HepG2 (cell line): ENCODE data around the gene RAD9A. TPM values are rescaled to one million over a fixed set of nuclear protein-coding genes. Genes with fewer than 3 reads are reported as not detected.

Source experiments
- CTCF ChIP-seq: sonication (generic); formaldehyde crosslinking; IDR thresholded peaks from 2 replicates; pipeline ENCODE4 v1.5.0; 2020; ENCODE audit warnings: mild to moderate bottlenecking, missing genetic modification reagents, moderate library complexity
- ELF3 ChIP-seq: IDR thresholded peaks from 2 replicates; pipeline ENCODE4 v1.6.1; 2016; ENCODE audit warnings: missing genetic modification reagents, missing compliant biosample characterization
- HES4 ChIP-seq: sonication (generic); formaldehyde crosslinking; IDR thresholded peaks from 2 replicates; pipeline ENCODE4 v1.9.0; 2021; ENCODE audit warnings: mild to moderate bottlenecking, missing genetic modification reagents, borderline replicate concordance
- HOXA5 ChIP-seq: sonication (generic); formaldehyde crosslinking; IDR thresholded peaks from 2 replicates; pipeline ENCODE4 v1.4.0; 2020; ENCODE audit warnings: missing genetic modification reagents
- IRF2 ChIP-seq: IDR thresholded peaks from 2 replicates; pipeline ENCODE4 v1.6.1; 2018; ENCODE audit warnings: missing genetic modification reagents, missing compliant biosample characterization
- KAT8 ChIP-seq: IDR thresholded peaks from 2 replicates; pipeline ENCODE4 v1.6.1; 2016; ENCODE audit warnings: missing genetic modification reagents, missing compliant biosample characterization
- KLF12 ChIP-seq: sonication (generic); formaldehyde crosslinking; IDR thresholded peaks from 2 replicates; pipeline ENCODE4 v1.4.0; 2020; ENCODE audit warnings: missing genetic modification reagents, borderline replicate concordance
- LCORL ChIP-seq, 2 experiments: fragments of 450-650 bp in 1 of 2; sonication (generic) in 1 of 2; formaldehyde crosslinking in 1 of 2; IDR thresholded peaks; 2 replicates each; pipeline versions ENCODE4 v1.5.0 to v1.6.1; 2017 to 2020; ENCODE audit warnings: antibody characterized with exemption in 1 of 2, missing genetic modification reagents in 1 of 2
- NRL ChIP-seq: sonication (generic); formaldehyde crosslinking; IDR thresholded peaks from 2 replicates; pipeline ENCODE4 v1.5.0; 2020; ENCODE audit warnings: missing genetic modification reagents, mild to moderate bottlenecking, moderate library complexity, borderline replicate concordance
- POLR2AphosphoS5 ChIP-seq: IDR thresholded peaks from 2 replicates; pipeline ENCODE4 v1.6.1; 2012; ENCODE audit warnings: low read depth, low read length
- RAD21 ChIP-seq: fragments of 450-650 bp; formaldehyde crosslinking; IDR thresholded peaks from 2 replicates; pipeline ENCODE4 v1.5.0; 2020; ENCODE audit warnings: mild to moderate bottlenecking
- SAFB2 ChIP-seq: sonication (generic); formaldehyde crosslinking; IDR thresholded peaks from 2 replicates; pipeline ENCODE4 v1.5.1; 2020; ENCODE audit warnings: missing genetic modification reagents, low read depth, mild to moderate bottlenecking, borderline replicate concordance
- SPEN ChIP-seq: sonication (generic); formaldehyde crosslinking; IDR thresholded peaks from 2 replicates; pipeline ENCODE4 v1.5.1; 2020; ENCODE audit warnings: low read depth, mild to moderate bottlenecking, missing genetic modification reagents
- SRSF1 ChIP-seq: fragments of 200-400 bp; formaldehyde crosslinking; optimal IDR thresholded peaks from 2 replicates; pipeline ENCODE3; 2017; ENCODE audit warnings: mild to moderate bottlenecking, low read depth, low read length, moderate library complexity
- STAG1 ChIP-seq: sonication (generic); formaldehyde crosslinking; IDR thresholded peaks from 2 replicates; pipeline ENCODE4 v1.4.0; 2020; ENCODE audit warnings: missing genetic modification reagents
- ZFYVE20 ChIP-seq: sonication (generic); formaldehyde crosslinking; IDR thresholded peaks from 2 replicates; pipeline ENCODE4 v1.8.0; 2023; ENCODE audit warnings: low read depth, mild to moderate bottlenecking, moderate library complexity, missing genetic modification reagents, borderline replicate concordance
- ZGPAT ChIP-seq: IDR thresholded peaks from 2 replicates; pipeline ENCODE4 v1.6.1; 2016; ENCODE audit warnings: mild to moderate bottlenecking
- ZNF333 ChIP-seq: sonication (generic); formaldehyde crosslinking; IDR thresholded peaks from 2 replicates; pipeline ENCODE4 v1.4.0; 2020; ENCODE audit warnings: mild to moderate bottlenecking, missing genetic modification reagents, borderline replicate concordance
- ZNF530 ChIP-seq: sonication (generic); formaldehyde crosslinking; IDR thresholded peaks from 2 replicates; pipeline ENCODE4 v1.5.0; 2020; ENCODE audit warnings: low read depth, mild to moderate bottlenecking, missing genetic modification reagents
- ZNF749 ChIP-seq: sonication (generic); formaldehyde crosslinking; IDR thresholded peaks from 2 replicates; pipeline ENCODE4 v1.8.0; 2022; ENCODE audit warnings: mild to moderate bottlenecking, missing genetic modification reagents, moderate library complexity, borderline replicate concordance
- ZNF816 ChIP-seq: sonication (generic); formaldehyde crosslinking; IDR thresholded peaks from 2 replicates; pipeline ENCODE4 v1.8.0; 2022; ENCODE audit warnings: missing genetic modification reagents, mild to moderate bottlenecking, borderline replicate concordance
- polyA plus RNA-seq, 8 experiments: library from polyadenylated mRNA; depleted of rRNA in 3 of 8; stranded (reverse) in 7 of 8; unstranded in 1 of 8; fragments of >200 nt; fragmentation: Illumina TruSeq in 4 of 8; extraction: Trizol in 4 of 8; gene quantifications; 2 replicates each; pipeline versions ENCODE4 v1.2.1 to v1.2.3, GENCODE V29; 2011 to 2016; ENCODE audit warnings: low read depth in 4 of 8, missing spikeins in 1 of 8, mixed read lengths in 1 of 8; ENCODE audit not compliant: insufficient read depth in 1 of 8
- total RNA-seq, 5 experiments: library from RNA; depleted of rRNA; stranded (reverse); fragments of >200 nt; fragmentation: Illumina TruSeq; extraction: Trizol; gene quantifications; 2 replicates each; pipeline ENCODE4 v1.2.3, GENCODE V29; 2016; ENCODE audit warnings: low read depth in 1 of 5
- TF ChIP-seq, protein P1 (sequence below): sonication (generic); formaldehyde crosslinking; IDR thresholded peaks from 2 replicates; pipeline ENCODE4 v1.5.0; 2020; ENCODE audit warnings: missing genetic modification reagents
- TF ChIP-seq, protein P2 (sequence below): sonication (generic); formaldehyde crosslinking; IDR thresholded peaks from 2 replicates; pipeline ENCODE4 v1.4.0; 2020; ENCODE audit warnings: missing genetic modification reagents

The RAD9A gene
- total and polyA plus RNA-seq, 2 of the 13 experiments (the other 11 are each of a cell fraction or from before 2014, with no cell fraction given) = 10.1 to 15.7 TPM

GRCh38 chr11:67401495-67402191 is 9.9 kb downstream of the RAD9A start, which contains the start of gene PPP1CA (continued):
- TF ChIP-seq ZGPAT (peak; percentile 7; the same call in 1 of the 2 replicates), ZNF749 (0 out of 2 replicates have a peak, but pooled peaks have one; percentile 64), NRL (CRISPR knock-in tag) (no peak), STAG1 (CRISPR knock-in tag) (peak; percentile 46; the same call in 1 of the 2 replicates), ZNF816 (CRISPR knock-in tag) (peak; percentile 58; the same call in 1 of the 2 replicates), SPEN (peak; percentile 70), HOXA5 (CRISPR knock-in tag) (no peak), CTCF (CRISPR knock-in tag) (peak; percentile 63), HES4 (CRISPR knock-in tag) (peak; percentile 46; the same call in 1 of the 2 replicates), IRF2 (0 out of 2 replicates have a peak, but pooled peaks have one; percentile 48), SRSF1 (peak; percentile 70), POLR2AphosphoS5 (peak; percentile 84), ZFYVE20 (no peak), KAT8 (CRISPR knock-in tag) (peak; percentile 31; the same call in 1 of the 2 replicates), SAFB2 (CRISPR knock-in tag) (no peak; the same call in 1 of the 2 replicates), LCORL (IDR thresholded peaks at IDR 0.05) (no peak), LCORL (CRISPR knock-in tag; IDR thresholded peaks at IDR 0.05) (0 out of 2 replicates have a peak, but pooled peaks have one; percentile 53), ELF3 (CRISPR knock-in tag) (0 out of 2 replicates have a peak, but pooled peaks have one; percentile 6), KLF12 (CRISPR knock-in tag) (peak; percentile 44; the same call in 1 of the 2 replicates), ZNF333 (CRISPR knock-in tag) (no peak), ZNF530 (CRISPR knock-in tag) (no peak), RAD21 (CRISPR knock-in tag) (peak; percentile 84)
- TF ChIP-seq, protein P1, sequence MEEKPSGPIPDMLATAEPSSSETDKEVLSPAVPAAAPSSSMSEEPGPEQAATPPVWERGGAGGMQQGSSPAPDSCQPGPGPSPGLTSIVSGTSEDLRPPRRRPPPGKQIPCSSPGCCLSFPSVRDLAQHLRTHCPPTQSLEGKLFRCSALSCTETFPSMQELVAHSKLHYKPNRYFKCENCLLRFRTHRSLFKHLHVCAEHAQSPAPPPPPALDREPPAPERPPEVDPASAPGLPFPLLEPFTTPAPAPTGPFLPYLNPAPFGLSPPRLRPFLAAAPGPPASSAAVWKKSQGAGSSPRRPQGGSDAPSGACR (CRISPR knock-in tag) = peak; percentile 93; the same call in 1 of the 2 replicates
- TF ChIP-seq, protein P2, sequence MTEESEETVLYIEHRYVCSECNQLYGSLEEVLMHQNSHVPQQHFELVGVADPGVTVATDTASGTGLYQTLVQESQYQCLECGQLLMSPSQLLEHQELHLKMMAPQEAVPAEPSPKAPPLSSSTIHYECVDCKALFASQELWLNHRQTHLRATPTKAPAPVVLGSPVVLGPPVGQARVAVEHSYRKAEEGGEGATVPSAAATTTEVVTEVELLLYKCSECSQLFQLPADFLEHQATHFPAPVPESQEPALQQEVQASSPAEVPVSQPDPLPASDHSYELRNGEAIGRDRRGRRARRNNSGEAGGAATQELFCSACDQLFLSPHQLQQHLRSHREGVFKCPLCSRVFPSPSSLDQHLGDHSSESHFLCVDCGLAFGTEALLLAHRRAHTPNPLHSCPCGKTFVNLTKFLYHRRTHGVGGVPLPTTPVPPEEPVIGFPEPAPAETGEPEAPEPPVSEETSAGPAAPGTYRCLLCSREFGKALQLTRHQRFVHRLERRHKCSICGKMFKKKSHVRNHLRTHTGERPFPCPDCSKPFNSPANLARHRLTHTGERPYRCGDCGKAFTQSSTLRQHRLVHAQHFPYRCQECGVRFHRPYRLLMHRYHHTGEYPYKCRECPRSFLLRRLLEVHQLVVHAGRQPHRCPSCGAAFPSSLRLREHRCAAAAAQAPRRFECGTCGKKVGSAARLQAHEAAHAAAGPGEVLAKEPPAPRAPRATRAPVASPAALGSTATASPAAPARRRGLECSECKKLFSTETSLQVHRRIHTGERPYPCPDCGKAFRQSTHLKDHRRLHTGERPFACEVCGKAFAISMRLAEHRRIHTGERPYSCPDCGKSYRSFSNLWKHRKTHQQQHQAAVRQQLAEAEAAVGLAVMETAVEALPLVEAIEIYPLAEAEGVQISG (CRISPR knock-in tag) = peak; percentile 41; the same call in 1 of the 2 replicates
